SK-N-SH treated with all-trans-retinoic acid at 6 μM for 48 hours (cell line): ENCODE data around the gene ABCB11.

Experiments
- ATAC-seq: fragments of 200-7000 bp; cut with Tn5 transposase; 3 replicates; pipeline ENCODE4 v1.9.1; 2020; ENCODE audit warnings: mild to moderate bottlenecking, moderate library complexity
- ARNTL ChIP-seq: fragments of 450-650 bp; formaldehyde crosslinking; IDR thresholded peaks from 2 replicates; pipeline ENCODE4 v1.5.0; 2020; ENCODE audit warnings: low read depth, mild to moderate bottlenecking, moderate library complexity, borderline replicate concordance
- BACH2 ChIP-seq: fragments of 250-450 bp; sonication (Bioruptor Pico); IDR thresholded peaks from 2 replicates; pipeline ENCODE4 v1.9.0; 2021; ENCODE audit warnings: mild to moderate bottlenecking, borderline replicate concordance
- CSDC2 ChIP-seq: fragments of 250-450 bp; sonication (Bioruptor Pico); IDR thresholded peaks from 2 replicates; pipeline ENCODE4 v1.5.0; 2020; ENCODE audit warnings: mild to moderate bottlenecking, moderate library complexity
- ESRRG ChIP-seq: fragments of 250-450 bp; sonication (Bioruptor Pico); IDR thresholded peaks from 2 replicates; pipeline ENCODE4 v1.6.1; 2021; ENCODE audit warnings: mild to moderate bottlenecking
- GLIS3 ChIP-seq: fragments of 250-450 bp; sonication (Bioruptor Pico); IDR thresholded peaks from 2 replicates; pipeline ENCODE4 v1.5.0; 2020; ENCODE audit warnings: mild to moderate bottlenecking, moderate library complexity
- ISL1 ChIP-seq: fragments of 250-450 bp; sonication (Bioruptor Pico); IDR thresholded peaks from 2 replicates; pipeline ENCODE4 v2.1.2; 2022; ENCODE audit warnings: mild to moderate bottlenecking, moderate library complexity
- OSR1 ChIP-seq: fragments of 250-450 bp; sonication (Bioruptor Pico); IDR thresholded peaks from 2 replicates; pipeline ENCODE4 v1.8.0; 2022; ENCODE audit warnings: moderate library complexity, mild to moderate bottlenecking, inconsistent platforms
- PPARA ChIP-seq: fragments of 250-450 bp; sonication (Bioruptor Pico); IDR thresholded peaks from 2 replicates; pipeline ENCODE4 v1.5.0; 2020; ENCODE audit warnings: mild to moderate bottlenecking, borderline replicate concordance
- RARB ChIP-seq: fragments of 250-450 bp; sonication (Bioruptor Pico); IDR thresholded peaks from 2 replicates; pipeline ENCODE4 v1.8.0; 2021; ENCODE audit warnings: mild to moderate bottlenecking, moderate library complexity
- SNAI2 ChIP-seq: fragments of 250-450 bp; sonication (Bioruptor Pico); IDR thresholded peaks from 2 replicates; pipeline ENCODE4 v1.5.0; 2020; ENCODE audit warnings: mild to moderate bottlenecking, moderate library complexity
- TOX ChIP-seq: fragments of 250-450 bp; sonication (Bioruptor Pico); IDR thresholded peaks from 2 replicates; pipeline ENCODE4 v1.8.0; 2021; ENCODE audit warnings: mild to moderate bottlenecking, moderate library complexity, borderline replicate concordance
- ZC3H10 ChIP-seq: fragments of 250-450 bp; sonication (Bioruptor Pico); IDR thresholded peaks from 2 replicates; pipeline ENCODE4 v1.5.1; 2021; ENCODE audit warnings: mild to moderate bottlenecking, moderate library complexity
- ZFP3 ChIP-seq: fragments of 250-450 bp; sonication (Bioruptor Pico); IDR thresholded peaks from 2 replicates; pipeline ENCODE4 v1.5.0; 2020; ENCODE audit warnings: mild to moderate bottlenecking, moderate library complexity
- ZFP30 ChIP-seq: fragments of 450-650 bp; formaldehyde crosslinking; IDR thresholded peaks from 2 replicates; pipeline ENCODE4 v1.5.0; 2022; ENCODE audit warnings: mild to moderate bottlenecking, moderate library complexity
- ZNF565 ChIP-seq: fragments of 450-650 bp; formaldehyde crosslinking; conservative IDR thresholded peaks from 2 replicates; pipeline ENCODE4 v1.5.0; 2020; ENCODE audit warnings: low read depth, mild to moderate bottlenecking, moderate library complexity
- ZNF70 ChIP-seq: fragments of 450-650 bp; formaldehyde crosslinking; IDR thresholded peaks from 2 replicates; pipeline ENCODE4 v1.5.0; 2020; ENCODE audit warnings: mild to moderate bottlenecking, moderate library complexity
- ZNF8 ChIP-seq: fragments of 450-650 bp; formaldehyde crosslinking; IDR thresholded peaks from 2 replicates; pipeline ENCODE4 v1.5.0; 2020; ENCODE audit warnings: mild to moderate bottlenecking, moderate library complexity
- TF ChIP-seq, protein P1 (sequence below): fragments of 250-450 bp; sonication (Bioruptor Pico); IDR thresholded peaks from 2 replicates; pipeline ENCODE4 v1.5.1; 2021; ENCODE audit warnings: mild to moderate bottlenecking, moderate library complexity
- TF ChIP-seq, protein P2 (sequence below): fragments of 250-450 bp; sonication (Bioruptor Pico); IDR thresholded peaks from 2 replicates; pipeline ENCODE4 v1.5.0; 2020; ENCODE audit warnings: mild to moderate bottlenecking, moderate library complexity
- TF ChIP-seq, protein P3 (sequence below): fragments of 250-450 bp; sonication (Bioruptor Pico); IDR thresholded peaks from 2 replicates; pipeline ENCODE4 v1.8.0; 2020; ENCODE audit warnings: mild to moderate bottlenecking, moderate library complexity, borderline replicate concordance
- TF ChIP-seq, protein P4 (sequence below): fragments of 250-450 bp; sonication (Bioruptor Pico); IDR thresholded peaks from 2 replicates; pipeline ENCODE4 v1.8.0; 2021; ENCODE audit warnings: low read depth, mild to moderate bottlenecking, moderate library complexity, borderline replicate concordance
- TF ChIP-seq, protein P5 (sequence below): fragments of 250-450 bp; sonication (Bioruptor Pico); IDR thresholded peaks from 2 replicates; pipeline ENCODE4 v1.5.1; 2020; ENCODE audit warnings: low read depth, mild to moderate bottlenecking, moderate library complexity

ABCB11 gene

DNA sequence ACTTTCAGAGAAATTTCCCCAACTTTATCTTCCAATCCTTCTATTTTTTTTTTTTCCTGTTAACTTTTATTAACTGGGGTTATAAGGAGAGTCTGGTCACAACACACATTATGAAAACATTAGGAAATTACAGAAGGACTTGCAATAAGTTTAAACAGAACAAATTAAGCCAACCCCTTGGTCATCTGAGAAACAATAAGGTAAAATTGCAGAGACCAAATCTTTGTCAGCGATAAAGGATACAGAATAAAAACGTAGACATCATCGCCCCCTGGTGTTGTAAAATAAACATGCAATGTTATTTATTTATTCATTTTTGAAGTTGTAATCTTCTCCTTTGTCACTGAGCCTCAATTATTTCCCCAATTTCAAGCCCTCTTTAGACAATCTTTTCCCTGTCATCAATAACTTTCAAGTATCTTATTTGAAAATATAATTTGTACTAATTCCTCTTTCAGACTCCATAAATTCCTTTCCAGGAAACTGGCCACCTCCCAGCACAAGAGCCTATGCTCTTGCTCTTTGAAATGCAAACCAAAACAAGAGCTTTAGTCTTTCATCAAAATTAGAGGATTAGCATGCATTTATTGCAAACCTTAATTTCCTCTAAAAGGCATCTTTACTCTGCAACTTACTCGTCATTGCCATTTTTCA lies 110.5 kb downstream of the ABCB11 start:
- ATAC-seq: peak; percentile 63
- TF ChIP-seq ZNF8 (CRISPR knock-in tag) (no peak), ARNTL (CRISPR knock-in tag) (no peak), ZNF565 (CRISPR knock-in tag) (no peak), OSR1 (no peak), CSDC2 (no peak), ZFP3 (no peak), GLIS3 (no peak), ZFP30 (no peak), ESRRG (CRISPR knock-in tag) (no peak), ZC3H10 (CRISPR knock-in tag) (no peak), TOX (CRISPR knock-in tag) (no peak)
- TF ChIP-seq, protein P1, sequence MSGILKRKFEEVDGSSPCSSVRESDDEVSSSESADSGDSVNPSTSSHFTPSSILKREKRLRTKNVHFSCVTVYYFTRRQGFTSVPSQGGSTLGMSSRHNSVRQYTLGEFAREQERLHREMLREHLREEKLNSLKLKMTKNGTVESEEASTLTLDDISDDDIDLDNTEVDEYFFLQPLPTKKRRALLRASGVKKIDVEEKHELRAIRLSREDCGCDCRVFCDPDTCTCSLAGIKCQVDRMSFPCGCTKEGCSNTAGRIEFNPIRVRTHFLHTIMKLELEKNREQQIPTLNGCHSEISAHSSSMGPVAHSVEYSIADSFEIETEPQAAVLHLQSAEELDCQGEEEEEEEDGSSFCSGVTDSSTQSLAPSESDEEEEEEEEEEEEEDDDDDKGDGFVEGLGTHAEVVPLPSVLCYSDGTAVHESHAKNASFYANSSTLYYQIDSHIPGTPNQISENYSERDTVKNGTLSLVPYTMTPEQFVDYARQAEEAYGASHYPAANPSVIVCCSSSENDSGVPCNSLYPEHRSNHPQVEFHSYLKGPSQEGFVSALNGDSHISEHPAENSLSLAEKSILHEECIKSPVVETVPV: no peak
- TF ChIP-seq, protein P2, sequence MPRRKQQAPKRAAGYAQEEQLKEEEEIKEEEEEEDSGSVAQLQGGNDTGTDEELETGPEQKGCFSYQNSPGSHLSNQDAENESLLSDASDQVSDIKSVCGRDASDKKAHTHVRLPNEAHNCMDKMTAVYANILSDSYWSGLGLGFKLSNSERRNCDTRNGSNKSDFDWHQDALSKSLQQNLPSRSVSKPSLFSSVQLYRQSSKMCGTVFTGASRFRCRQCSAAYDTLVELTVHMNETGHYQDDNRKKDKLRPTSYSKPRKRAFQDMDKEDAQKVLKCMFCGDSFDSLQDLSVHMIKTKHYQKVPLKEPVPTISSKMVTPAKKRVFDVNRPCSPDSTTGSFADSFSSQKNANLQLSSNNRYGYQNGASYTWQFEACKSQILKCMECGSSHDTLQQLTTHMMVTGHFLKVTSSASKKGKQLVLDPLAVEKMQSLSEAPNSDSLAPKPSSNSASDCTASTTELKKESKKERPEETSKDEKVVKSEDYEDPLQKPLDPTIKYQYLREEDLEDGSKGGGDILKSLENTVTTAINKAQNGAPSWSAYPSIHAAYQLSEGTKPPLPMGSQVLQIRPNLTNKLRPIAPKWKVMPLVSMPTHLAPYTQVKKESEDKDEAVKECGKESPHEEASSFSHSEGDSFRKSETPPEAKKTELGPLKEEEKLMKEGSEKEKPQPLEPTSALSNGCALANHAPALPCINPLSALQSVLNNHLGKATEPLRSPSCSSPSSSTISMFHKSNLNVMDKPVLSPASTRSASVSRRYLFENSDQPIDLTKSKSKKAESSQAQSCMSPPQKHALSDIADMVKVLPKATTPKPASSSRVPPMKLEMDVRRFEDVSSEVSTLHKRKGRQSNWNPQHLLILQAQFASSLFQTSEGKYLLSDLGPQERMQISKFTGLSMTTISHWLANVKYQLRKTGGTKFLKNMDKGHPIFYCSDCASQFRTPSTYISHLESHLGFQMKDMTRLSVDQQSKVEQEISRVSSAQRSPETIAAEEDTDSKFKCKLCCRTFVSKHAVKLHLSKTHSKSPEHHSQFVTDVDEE: no peak
- TF ChIP-seq, protein P3, sequence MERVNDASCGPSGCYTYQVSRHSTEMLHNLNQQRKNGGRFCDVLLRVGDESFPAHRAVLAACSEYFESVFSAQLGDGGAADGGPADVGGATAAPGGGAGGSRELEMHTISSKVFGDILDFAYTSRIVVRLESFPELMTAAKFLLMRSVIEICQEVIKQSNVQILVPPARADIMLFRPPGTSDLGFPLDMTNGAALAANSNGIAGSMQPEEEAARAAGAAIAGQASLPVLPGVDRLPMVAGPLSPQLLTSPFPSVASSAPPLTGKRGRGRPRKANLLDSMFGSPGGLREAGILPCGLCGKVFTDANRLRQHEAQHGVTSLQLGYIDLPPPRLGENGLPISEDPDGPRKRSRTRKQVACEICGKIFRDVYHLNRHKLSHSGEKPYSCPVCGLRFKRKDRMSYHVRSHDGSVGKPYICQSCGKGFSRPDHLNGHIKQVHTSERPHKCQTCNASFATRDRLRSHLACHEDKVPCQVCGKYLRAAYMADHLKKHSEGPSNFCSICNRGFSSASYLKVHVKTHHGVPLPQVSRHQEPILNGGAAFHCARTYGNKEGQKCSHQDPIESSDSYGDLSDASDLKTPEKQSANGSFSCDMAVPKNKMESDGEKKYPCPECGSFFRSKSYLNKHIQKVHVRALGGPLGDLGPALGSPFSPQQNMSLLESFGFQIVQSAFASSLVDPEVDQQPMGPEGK (CRISPR knock-in tag): no peak
- TF ChIP-seq, protein P4, sequence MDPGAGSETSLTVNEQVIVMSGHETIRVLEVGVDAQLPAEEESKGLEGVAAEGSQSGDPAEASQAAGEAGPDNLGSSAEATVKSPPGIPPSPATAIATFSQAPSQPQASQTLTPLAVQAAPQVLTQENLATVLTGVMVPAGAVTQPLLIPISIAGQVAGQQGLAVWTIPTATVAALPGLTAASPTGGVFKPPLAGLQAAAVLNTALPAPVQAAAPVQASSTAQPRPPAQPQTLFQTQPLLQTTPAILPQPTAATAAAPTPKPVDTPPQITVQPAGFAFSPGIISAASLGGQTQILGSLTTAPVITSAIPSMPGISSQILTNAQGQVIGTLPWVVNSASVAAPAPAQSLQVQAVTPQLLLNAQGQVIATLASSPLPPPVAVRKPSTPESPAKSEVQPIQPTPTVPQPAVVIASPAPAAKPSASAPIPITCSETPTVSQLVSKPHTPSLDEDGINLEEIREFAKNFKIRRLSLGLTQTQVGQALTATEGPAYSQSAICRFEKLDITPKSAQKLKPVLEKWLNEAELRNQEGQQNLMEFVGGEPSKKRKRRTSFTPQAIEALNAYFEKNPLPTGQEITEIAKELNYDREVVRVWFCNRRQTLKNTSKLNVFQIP: no peak

DNA sequence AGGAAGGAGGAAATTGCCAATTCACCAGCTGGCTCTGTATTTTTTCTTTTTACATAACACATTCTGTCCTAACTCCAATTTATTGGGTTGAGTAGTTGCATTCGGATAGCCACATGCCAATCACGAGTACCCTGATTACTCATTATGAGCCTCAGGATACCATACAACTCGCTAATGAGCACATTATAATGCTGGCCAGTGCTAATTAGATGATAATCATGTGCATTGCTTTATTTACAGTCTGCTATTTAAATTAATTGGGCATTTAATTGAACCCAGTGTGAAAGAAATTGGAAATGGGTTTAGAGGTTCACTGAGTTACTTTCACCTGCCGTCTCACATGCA lies 114.8 kb downstream of the ABCB11 start:
- no peak for ATAC-seq

More for the DNA sequence above, 114.8 kb downstream of the ABCB11 start:
- TF ChIP-seq ZFP3 (no peak), ZNF70 (no peak), RARB (CRISPR knock-in tag) (no peak), ZFP30 (no peak), ISL1 (CRISPR knock-in tag) (no peak), PPARA (CRISPR knock-in tag) (no peak), ARNTL (CRISPR knock-in tag) (no peak), ZC3H10 (CRISPR knock-in tag) (no peak), ZNF565 (CRISPR knock-in tag) (no peak), TOX (CRISPR knock-in tag) (no peak), GLIS3 (no peak), OSR1 (no peak), BACH2 (CRISPR knock-in tag) (no peak), ESRRG (CRISPR knock-in tag) (no peak), SNAI2 (CRISPR knock-in tag) (no peak)
- TF ChIP-seq, protein P4: no peak
- TF ChIP-seq, protein P3 (CRISPR knock-in tag): no peak
- TF ChIP-seq, protein P1: no peak
- TF ChIP-seq, protein P5, sequence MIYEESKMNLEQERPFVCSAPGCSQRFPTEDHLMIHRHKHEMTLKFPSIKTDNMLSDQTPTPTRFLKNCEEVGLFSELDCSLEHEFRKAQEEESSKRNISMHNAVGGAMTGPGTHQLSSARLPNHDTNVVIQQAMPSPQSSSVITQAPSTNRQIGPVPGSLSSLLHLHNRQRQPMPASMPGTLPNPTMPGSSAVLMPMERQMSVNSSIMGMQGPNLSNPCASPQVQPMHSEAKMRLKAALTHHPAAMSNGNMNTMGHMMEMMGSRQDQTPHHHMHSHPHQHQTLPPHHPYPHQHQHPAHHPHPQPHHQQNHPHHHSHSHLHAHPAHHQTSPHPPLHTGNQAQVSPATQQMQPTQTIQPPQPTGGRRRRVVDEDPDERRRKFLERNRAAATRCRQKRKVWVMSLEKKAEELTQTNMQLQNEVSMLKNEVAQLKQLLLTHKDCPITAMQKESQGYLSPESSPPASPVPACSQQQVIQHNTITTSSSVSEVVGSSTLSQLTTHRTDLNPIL (CRISPR knock-in tag): no peak
